Stimulated activated CD4-positive, alpha-beta T cell treated with anti-CD3 and anti-CD28 coated beads, TNF-alpha, amount 100 ng/mL, for 48 hours (primary cell): ENCODE results near the gene ALG2.

Experiments
- DNase-seq, 3 donors: peaks; one replicate each; pipeline ENCODE4 v3.0.0-alpha.2; 2020; ENCODE audit warnings: low read depth in 3 of 3

ALG2 gene

DNA sequence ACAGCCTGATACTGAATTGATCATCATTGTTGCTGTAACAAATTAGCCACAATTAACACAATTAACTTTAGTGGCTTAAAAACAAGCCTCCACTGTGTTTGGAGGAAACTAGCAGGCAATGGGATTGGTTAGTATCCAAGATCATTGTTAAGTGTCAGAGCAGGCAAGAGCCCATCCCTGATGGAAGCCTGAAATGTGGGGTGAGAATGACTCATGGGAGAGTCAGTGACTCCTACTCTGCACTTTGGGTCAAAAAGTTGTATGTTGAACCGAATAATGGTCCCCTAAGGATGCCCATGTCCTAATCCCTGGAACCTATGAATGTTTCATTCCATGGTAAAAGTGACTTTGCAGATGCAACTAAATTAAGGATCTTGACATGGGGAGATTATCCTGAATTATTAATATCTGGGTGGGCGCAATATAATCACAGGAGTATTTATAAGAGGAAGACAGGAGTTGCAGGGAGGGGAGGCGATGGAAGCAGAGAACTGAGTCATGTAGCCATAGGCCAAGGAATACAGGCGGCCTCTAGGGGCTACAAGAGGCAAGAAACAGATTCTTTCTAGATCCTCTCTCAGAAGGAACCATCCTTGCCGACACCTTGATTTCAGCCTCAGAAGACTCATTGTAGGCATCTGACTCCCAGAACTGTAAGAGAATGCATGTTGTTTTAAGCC is 28.8 kb downstream of the ALG2 start:
- no peak for DNase-seq

DNA sequence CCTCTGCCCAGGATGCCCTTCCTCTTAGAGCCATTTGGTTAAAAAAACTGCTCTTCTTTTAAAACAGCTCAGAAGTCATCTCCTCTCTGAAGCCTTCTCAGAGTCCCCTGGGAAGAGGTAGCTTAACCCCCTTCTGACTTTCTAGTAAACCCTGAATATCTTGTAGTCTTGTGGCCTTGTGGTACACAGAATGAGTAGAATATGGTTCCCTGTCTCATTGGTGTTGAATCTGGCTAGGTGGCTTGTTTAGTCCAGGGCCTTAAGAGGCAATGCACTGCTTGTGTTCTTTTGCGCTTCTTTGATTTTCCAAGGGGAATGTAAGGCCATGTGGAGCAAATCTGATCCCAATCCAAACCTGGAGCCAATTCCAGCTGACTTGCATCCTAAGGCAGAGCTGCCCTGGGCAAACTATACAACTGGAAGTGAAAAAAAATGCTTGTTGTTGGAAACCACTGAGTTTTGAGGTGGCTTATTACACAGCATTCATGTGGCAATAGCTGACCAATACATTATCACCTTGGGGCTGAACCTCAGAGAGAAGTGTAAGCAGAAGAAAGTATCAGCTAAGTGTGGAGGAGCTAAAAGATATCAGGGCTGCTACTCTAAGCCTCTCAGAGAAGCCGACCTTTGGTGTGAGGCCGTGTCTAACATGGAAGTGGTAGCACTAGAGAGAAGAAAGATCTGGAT is 31.0 kb downstream of the ALG2 start:
- no peak for DNase-seq

DNA sequence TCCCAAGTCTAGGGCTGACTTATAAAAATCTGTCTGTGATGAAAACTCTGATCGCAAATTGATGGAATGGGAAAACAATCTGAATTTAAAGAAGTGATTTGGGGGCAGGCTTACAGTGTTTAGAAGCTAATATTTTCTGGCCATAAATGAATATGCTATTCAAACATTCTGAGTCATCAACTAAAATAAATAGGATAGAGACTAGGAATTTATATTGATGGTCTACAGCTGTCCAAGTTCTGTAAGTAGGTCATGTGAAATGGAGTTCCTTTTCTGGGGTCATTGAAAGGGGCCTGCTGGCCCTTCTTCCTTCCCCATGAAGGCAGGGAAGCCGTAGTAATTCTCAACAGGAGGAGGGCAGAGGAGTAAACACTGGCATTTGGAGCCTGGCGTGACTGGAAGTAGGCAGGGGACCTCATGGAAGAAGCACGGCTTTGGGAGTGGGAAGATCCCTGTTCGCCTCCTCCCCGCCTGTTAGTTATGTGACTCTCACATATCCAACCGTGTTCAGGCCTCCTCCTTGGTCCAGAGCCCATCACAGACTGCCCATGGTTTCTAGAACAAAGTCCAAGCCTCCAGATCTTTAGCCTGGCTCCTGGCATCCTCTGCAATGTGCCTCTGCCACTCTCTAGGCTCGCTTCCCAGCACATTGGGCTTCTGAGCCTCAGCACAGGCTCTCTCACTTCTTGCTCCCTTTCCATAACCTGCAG is 31.7 kb downstream of the ALG2 start:
- no peak for DNase-seq

DNA sequence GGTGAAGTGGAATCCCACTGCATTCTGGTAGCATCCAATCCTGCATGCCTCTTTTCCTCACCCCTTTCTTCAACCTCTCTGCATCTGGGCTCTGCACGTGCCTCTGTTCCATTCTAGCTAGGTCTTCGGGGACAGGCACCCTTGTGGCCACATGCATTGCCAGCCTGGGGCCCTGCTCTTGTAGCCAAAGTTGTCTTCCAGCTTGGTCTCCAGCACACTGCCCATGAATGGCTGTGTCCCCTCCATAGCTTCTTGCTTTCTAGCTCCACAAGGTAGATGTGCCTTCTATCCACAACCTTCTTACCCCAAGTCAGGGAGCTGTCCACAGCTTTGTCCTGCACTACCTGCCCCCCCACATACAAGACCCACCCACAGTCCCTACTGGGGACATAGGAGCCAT is 32.6 kb downstream of the ALG2 start:
- DNase-seq: no peak

DNA sequence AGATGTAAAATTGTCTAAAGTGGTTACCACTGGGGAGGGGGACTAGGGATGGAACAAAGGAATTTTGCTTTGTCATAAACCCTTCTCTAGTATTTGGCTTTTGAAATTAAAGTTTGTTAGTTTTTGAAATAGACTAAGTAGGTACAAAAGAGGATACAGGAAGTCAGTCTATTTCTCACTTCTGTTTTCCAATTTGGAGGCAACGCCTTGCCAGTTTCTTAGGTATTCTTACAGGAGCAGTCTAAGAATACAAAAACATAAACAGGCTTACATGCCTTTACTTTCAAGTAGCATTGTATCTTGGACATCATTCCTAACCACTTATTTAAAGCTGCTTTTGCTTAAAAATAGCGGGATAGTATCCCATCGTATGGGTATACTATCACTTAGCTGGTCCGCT is 34.4 kb downstream of the ALG2 start:
- no peak for DNase-seq

DNA sequence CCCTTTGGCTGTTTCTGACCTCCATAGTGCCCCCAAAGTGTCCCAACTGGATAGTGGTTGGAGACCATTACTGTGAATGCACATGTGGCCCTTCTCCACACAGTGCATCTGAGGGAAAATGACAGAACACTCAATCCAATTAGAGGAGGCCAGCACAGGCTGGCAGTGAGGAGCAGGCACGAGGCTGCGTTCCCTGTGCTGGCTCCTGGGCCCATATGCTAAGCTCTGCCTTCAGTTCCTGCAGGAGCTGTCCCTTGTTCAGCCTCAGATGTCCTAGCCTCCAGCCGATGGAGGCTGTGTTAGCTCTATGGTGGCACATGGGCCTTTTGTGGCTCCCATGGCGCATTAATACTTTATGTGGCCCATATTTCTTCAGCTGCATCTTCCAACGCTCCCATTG is 35.8 kb downstream of the ALG2 start:
- no peak for DNase-seq

DNA sequence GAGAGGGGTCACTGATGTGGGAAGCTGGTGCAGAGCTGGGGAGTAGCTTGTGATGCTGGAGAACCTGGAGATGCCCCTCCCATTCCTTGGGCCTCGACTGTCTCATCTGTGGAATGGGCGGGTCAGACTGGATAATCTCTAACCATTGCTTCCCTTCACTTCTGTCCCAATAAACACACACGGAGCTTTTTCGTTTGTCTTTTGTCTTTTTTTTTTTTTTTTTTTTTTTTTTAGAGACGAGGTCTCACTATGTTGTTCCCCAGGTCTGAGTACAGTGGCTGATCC is 36.5 kb downstream of the ALG2 start:
- no peak for DNase-seq

DNA sequence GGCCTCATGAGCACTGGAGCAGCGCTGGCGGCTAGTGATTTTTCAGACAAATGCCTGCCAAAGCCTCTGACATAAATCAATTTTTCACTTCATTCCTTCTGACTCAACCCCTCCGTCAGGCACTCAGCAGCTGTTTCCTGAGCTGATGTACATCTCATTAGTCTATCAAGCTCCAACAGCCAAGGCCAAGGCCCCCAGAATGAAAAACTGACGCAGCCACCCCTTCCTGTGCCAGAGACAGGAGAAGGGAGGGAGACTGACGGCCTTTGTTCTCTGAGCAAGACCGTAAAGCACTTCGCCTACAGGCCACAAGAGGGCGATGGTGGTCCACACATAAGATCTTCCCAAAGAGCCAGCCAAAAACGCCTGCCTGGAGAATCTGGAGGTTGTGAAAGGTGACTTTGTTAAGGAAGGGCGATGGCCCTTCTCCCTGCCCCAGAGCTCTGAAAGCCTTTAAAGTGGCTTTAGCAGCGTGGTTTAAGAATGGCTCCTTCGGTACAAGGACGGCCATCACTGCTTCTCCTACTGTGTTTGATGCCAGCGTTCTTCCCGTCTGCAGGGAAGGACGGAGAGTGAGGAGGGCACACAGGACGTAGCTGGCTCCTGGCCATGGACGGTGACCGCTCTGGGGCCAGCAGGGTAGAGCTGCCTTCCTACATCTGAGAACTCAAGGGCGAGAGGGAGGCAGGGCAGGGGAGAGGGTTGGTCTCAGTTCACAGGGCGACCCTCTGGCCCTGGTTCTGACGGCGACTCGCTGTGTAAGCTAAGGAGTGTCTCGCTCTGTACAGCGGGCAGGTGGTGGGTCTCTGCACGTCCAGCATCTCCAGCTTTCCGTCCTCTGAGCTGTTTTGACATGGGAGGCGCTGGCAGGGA is 37.0 kb downstream of the ALG2 start:
- peak; percentile 56 to 70 (median 65) for DNase-seq

DNA sequence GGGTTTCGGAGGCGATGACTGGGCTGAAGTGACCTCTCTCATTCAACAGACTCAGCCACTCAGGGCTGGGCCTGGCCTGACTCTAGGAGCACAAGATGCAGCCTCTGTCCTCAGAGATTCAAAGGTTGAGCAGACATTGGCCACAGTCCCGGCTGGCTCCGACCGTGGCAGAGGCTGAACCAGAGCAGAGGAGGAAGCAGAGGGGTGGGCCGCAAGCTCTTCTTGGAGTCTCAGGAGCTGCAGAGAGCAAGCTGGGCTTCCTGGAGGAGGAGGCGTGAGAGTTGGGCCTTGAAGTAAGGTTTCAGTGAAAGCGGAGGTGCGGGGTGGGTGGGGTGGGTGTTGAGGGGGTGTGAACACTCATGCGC is 37.6 kb downstream of the ALG2 start:
- DNase-seq: no peak

DNA sequence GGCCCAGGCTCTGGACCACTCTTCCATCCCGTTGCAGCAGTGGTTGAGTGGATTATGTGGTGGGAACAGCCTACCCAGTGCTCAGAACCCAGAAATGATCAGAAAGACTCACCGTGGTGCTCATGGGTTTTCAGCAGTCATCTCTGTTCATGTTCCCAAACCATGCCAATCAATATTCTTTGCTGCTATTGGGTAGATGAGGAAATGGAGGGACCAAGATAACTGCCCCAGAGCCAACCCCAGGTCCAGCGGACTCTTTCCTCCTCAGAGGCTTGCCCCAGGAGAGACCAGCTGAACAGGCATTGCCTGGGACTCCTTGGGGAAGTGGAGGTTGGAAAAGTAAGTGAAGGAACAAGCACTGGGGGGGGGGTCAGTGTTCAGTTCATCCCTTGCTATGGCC is 38.1 kb downstream of the ALG2 start:
- DNase-seq: no peak

DNA sequence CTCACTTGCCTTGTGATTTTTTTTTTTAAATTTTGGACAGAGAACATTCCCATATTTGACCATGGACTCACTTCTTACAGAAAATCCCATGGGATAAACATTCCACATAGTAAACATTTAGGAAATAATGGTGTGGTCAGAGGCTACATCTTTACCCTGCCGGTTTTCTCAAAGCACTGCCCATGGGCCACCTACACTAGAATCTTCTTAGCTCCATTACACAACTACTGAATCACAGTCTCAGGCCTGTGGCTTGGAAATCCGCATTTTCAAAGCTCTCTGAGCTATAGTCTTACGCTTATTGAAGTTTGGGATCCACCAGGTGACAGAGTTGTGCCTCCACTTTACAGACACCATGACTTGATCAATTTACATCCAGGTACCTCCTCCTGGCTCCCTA is 39.4 kb downstream of the ALG2 start:
- no peak for DNase-seq

DNA sequence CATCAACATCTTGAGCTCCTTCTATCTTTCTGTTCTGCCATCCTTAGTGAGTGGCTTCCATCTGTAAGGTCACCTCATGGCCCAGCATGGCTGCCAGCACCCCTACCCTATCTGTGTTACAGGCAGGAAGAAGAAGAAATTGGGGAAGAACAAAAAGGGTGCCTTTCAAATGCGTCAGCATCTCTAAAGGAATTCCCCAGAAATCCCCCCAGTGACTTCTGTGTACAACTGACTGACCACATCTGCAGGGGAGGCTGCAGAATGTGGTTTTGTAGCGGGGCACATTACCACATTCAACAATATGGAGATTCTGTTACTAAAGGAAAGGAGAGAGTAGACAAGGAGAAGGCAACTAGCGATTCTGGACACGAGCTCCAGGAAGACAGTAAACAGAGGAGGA is 40.1 kb downstream of the ALG2 start:
- DNase-seq: no peak

DNA sequence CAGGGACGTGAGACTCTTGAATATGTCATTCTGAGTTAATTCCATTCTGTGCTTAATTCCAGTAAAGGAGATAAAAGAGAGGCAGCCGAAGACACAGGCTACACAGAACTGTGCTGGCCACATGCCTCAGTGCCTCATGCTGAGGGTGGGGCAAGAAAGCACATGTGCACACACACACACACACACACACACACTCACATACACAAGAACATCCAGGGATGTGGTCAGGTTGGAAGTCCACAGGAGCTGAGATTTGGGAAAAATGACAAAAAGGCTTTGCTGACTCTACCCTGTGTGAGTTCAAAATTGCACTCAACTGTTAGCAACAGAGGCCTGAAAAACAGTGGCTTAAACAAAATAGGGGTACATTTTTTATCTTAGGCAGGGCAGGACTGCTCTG is 40.5 kb downstream of the ALG2 start:
- DNase-seq: no peak

DNA sequence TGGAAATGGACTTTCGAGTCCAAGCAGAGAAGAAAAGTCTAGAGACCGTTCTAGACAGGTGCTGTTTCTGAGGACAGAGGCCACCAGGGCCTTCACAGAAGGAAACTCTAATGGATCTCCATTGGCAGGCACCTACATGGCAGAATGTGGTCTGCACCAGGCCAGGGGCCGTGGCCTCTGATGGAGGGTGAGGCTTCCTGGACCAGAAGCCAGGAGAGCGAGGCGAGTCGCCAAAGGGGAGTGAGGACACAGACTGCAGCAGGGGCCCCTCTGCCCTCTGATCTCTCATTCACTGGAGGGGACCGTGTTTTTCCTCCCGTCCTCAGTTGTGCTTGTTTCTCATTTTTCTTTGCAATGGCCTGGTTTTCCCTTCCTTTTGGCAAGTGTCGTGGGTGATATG is 41.1 kb downstream of the ALG2 start:
- DNase-seq: no peak

DNA sequence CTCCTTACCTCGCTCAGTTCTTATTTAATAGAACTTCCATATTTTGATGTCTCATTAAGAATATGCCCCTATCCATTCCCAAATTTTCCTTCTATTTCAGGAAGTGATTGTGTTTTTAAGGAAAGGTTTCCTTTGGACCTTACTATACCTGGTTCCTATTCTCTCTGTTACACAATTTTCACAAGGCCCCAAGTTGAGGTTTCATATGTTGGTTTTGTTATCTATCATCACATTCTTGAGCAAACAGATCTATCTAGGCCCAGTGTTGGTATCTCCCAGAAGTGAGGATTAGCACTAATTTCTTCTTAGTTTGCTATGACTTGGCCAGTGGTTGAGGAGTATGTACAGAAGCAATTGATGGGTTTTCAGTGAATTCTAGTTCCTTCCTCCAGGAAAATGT is 41.5 kb downstream of the ALG2 start:
- DNase-seq: no peak

DNA sequence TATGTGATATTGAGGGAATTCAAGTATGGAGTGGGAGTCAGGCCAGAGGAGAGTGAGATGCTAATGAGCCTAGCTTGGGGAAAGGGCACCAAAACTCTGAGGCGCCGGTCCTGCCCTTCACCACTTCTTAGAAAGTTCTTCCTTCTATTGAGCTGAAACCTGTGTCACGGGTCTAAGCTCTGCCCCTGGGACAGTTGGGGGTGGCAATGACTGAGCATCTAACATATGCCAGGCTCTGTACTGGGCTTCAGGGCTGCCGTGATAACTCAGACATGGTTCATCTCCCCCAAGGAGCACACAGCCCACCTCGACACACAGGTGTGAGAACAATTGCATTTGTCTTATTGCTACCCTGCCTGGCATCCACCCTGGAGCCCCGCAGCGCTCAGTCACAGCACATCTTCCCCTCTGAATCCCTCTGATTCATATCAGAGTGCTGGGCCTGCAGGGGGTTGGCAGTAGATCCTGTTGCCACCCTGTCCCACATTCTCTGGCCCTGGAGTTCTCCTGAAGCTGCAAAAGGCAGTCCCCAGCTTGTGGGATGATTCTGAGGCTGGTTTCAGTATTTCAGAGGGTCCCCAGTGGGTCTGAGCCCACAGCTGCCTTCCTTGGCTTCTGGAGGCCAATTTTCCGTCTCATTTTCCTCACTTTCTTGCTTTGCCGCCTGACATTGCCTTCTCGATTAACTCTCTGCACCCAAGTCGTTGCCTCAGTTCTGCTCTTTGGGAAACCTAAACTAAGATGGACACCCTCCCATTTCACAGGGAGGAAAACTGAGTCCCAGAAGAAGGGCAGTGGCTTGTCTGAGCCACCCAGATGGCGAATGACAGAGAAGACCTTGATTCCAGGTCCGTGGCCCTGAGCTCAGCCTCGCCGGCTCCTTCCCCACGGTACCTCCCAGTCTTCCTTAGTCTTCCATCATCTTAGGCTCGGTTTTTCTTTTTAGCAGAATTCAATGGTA is 42.5 kb downstream of the ALG2 start:
- DNase-seq: no peak

DNA sequence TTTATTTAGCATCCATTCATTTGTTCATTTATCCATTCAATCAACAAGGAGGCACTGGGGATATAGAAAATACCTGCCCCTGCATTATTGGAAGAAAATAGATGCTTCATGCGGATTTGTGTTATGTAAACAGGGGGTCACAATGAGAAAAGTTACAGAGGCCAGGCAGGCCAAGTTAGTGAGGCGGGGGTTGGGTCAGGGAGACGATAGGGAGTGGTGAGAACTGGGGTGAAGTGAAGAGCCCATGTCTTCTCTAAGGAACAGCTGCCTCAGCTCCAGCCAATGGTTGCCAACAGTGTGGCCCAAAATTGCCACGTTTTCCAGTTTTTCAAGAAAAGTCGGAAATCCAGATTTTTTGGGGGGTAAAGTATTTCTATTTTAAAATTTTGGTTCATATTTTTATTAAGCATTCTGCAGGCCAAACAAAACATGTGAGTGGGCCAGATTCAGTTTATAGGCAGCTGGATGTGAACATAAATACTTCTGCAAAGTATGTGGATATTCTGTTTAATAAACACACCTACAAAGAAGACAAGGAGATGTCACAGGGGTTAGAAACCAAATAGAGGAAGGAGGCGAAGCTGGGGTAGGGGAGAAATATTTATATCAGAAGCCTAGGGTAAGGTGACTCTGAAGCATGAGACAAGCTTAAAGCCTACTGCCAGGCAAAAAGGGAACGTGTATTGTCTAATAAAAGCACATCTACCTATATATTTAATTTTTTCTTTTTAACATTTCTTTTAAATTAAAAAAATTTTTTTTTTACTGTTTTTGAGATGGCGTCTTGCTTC is 44.0 kb downstream of the ALG2 start:
- no peak for DNase-seq

DNA sequence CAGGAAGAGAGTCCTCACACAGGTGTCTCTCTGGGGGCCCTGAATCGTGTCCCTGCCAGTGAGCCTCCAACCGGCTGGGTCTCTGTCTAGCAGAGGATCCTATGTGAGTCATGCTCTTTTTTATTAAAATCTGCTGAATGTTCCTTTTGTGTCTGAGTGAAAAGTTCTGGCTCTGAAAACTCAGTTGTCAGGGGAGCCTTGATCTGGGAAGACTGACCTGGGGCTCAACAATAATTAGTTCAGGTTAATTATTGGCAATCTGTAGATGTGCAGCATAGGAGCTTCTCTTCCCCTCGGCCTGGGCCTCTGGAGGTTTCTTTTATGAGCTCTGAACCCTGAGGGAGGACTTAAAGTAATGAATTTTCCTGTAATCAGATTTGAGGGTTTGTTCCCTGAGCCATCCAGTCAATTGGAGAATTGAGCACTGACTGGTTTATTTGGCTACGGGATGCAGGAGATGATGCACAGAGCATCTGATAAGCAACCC is 45.2 kb downstream of the ALG2 start:
- DNase-seq: no peak

DNA sequence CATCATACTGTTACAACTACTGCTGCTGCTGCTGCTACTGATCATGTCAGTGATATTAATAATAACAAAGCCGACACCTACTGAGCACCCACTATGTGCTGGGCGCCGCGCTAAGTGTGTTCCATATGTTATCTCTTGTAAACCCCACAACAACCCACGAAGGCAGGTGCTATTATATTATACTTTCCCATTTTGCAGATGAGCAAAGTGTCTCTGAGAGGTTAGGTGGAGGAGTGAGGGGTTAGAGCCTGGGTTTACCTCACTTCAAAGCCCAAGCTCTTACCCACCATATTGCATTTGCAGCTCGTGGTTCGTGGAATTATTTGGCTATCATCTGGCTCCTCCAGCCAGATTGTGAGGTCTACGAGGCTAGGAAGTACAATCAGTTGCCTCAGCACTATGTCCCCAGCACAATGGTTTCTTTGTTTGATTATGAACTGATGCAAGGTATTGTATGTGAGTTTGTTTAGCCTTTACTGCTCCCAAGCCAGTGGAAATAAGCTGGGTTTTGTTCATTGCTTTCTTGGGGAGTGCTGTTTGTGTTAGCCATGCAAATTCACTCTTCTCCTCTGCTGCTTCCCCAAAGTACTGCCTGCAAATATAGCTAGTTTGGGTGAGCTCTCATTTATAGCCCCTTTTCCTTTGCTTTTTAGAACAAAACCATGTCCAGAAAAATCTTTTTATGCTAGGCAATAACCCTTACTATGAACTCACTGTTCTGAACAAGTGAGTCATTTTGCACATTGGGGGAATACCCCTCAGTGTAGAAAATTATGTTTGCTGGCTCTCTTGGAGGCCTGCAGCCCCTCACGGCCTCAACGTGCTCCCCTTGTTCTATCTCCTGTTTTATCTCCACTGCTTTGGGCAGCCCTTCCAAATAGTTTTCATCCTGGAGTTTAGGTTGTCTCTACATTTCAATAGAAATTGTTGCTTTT is 47.9 kb downstream of the ALG2 start:
- DNase-seq: no peak
